Epithelial cell of esophagus (primary cell): ENCODE results near the gene KISS1.

Experiments
- DNase-seq: peaks from one replicate; pipeline ENCODE4 v3.0.0; 2010; ENCODE audit warnings: low read depth
- H3K4me3 ChIP-seq: 2 replicates; pipeline ENCODE4 v1.5.1; 2011; ENCODE audit warnings: mild to moderate bottlenecking, low read length, control low read depth
- TF ChIP-seq, protein P1 (sequence below): IDR thresholded peaks from 2 replicates; pipeline ENCODE4 v1.5.1; 2011; ENCODE audit warnings: low read depth, mild to moderate bottlenecking, low read length, control low read depth, inconsistent platforms; ENCODE audit not compliant: insufficient read depth; ENCODE audit errors: missing control alignments

The KISS1 gene

DNA sequence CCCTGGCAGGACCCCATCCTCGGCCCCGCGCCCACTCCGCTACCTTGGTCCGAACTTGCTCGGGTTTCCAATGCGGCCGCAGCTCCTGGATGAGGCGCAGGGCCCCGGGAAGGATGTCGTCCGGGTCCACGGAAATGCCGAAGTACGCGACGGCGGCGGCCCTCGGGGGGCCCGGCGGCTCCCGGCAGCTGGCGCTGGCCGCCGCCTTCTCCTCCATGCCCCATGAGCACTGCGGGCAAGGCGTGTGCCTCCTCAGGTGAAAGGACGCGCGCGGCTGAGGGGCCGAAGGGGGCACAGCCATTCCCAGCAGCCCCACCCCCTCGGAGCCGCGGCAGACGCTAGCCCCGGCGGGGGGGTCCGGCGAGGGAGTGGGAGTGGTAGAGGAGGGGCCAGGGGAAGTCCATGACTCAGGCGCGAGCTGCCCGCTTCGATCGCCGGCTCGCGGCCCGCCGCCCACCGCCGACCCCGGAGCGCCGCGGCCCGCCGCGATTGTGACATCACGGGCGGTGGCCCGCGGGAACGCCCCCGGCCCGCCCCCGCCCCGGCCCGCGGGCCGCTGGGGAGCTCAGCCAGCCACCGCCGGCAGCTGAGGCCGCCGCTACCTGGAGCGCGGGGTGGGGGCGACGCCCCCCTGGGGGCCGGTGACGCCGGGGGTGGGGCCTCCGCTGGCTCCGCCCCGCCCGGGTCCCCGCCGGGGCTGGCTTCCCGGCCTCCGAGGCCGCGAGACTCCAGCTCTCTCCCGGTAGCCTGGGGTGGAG is 44.6 kb downstream of the KISS1 start, which contains the start of gene ETNK2:
Gene ETNK2 (minus strand): TSS at position 493 of the 758 bp plus-strand sequence. CDS start 192 bp downstream, at position 301.
- H3K4me3 ChIP-seq, result peak within 1 kb of the TSS; percentile 54
- DNase-seq, result peak; percentile 32
- TF ChIP-seq, protein P1, sequence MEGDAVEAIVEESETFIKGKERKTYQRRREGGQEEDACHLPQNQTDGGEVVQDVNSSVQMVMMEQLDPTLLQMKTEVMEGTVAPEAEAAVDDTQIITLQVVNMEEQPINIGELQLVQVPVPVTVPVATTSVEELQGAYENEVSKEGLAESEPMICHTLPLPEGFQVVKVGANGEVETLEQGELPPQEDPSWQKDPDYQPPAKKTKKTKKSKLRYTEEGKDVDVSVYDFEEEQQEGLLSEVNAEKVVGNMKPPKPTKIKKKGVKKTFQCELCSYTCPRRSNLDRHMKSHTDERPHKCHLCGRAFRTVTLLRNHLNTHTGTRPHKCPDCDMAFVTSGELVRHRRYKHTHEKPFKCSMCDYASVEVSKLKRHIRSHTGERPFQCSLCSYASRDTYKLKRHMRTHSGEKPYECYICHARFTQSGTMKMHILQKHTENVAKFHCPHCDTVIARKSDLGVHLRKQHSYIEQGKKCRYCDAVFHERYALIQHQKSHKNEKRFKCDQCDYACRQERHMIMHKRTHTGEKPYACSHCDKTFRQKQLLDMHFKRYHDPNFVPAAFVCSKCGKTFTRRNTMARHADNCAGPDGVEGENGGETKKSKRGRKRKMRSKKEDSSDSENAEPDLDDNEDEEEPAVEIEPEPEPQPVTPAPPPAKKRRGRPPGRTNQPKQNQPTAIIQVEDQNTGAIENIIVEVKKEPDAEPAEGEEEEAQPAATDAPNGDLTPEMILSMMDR, result no peak

DNA sequence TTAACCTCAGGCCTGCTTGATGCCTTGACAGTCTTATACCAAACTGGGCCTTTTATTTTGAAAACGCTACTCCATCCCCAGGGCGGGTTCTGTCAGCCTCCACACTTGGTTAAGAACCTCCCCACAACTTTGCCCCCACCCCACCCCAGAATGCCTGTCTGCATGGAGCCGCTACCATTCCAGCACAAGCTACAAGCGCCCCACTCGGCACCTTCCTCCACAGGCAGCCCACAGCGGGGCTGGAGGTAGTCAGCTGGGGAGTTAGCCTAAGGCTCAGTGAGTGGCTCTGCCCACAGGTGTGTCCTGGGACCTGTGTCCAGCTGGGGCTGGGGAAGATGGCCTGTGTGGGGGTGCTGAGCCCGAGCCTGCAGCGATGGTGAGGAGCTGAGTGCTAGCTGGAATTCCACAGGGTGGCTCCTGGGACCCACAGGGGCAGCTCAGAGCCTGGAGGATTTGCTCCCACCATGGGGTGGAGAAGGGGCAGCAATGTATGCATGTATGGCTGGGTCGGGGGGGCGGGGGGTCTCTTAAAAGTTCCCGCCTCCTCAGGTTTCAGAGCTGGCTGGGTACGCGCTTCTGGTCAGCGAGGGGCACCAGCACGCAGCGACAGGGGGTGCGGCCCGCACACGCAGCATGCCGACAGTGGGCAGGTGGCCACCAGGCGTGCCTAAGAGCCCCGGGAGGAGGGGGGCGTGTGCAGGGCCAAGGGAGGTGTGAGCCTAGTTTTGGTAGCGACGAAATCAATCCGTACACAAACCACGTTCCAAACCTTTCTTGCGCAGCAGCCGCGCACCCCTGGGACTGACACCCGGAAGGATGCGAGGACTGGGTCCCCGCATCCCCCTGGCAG is 45.4 kb downstream of the KISS1 start:
- TF ChIP-seq, protein P1, result no peak
- peak overlapping the region; percentile 54 for H3K4me3 ChIP-seq

DNA sequence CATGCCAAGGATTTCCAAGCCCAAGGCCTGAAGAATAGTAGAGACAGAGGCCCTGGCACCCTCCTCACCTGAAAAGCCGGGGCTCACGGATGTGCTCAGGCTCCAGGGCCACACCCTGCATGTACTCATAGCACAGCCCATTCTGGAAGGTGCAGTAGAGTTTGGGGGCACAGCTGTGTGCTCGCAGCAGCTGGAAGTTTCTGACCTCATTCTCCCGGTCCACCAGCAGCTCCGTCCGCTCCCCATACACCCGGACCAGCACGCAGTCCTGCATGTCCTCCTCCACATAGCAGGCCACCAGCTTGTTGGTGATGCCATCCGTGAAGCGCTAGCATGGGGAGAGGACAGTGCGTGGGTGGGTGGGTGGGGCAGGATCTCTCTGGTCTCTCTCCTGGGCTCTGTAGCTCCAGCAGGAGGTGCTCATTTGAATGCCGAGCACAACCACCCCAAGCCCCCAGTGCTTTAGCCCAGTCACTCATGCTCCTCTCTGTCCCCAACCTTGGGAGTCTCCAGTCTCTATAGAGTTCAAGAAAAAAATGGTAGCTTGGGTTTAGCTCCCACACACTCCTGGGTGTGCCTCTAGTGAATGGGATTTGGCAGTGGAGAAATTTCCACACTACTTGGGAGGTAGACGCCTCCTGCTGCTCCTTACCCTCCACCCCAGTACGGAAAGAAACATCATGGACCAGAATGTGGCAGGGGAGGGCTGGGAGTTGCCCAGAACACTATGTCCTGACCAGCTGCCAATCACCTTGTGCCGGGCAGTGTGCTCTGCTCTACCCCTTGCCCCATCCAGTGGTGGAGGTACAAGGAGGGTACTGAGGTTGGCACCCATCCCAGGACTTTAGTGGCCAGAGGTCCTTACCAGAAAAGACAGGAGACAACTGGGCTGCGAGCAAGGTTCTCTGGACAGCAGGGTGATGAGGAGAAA is 46.4 kb downstream of the KISS1 start:
- DNase-seq, result no peak
- TF ChIP-seq, protein P1, result no peak
- H3K4me3 ChIP-seq, result peak overlapping the region; percentile 54

More for the DNA sequence above, 45.4 kb downstream of the KISS1 start:
- no peak for DNase-seq

DNA sequence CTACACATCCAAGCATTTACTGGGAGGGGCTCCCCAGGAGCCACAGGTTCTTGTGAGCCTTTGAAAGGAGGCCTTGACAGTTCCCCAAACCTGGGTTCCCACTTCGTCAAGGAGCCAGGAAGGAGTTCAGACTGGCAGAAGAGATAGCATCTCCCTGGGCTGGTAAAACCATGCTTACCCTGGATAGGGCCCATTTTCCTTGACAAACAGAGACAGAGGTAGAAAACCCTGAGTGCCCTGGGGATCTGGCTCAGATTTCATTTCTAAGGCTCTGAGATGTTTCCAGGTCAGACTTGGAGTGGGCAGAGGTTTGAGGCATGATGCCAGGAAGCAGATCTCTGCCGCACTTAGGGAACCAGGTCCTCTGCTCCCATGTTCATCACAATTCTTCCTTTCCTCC is 47.2 kb downstream of the KISS1 start:
- TF ChIP-seq, protein P1, result no peak
- DNase-seq, result no peak
- H3K4me3 ChIP-seq, result no peak overlapping the region

DNA sequence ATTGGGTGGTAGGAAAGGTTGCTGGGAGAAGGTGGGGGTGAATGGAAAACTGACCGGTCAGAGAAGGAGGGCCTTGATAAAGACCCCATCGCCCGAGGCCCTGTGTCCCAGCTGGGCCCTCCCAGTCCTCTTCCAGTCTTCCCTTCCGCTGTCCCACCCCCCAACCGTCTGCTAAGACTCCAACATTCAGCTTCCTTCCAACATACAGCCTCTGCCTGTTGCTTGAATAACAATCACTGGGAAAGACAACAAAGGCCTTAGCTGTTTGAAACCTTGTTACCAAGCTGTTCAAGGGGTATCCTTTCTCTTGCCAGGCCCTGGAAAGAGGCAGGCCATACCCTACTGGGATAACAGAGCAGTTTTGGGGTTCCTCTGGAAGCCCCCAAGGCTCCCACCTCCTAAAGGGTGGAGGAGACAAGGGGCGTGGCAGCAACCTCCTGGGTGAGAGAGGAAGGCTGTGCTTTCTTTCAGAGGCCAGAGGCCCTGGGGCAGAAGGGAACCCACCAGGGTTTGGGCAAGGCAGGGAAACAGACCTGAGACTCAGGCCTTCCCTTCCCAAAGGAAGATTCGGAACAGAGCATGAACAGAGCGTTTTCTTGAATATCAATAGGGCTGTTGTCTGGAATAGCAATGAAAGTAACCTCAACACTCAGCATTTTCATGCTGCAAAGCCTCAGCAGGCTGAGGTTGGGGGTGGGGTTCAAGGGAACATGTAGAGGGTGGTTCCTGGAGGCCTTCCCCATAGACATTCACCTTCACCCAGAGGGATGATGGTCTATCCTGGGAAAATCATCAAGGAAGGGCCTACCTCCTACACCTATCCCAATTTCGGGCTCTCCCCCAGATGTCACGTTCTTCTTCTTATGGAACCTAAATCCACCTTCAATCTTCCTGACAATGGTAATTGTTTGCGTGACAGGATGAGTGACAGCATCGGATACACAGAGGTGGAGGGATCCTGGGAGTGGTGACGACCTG is 48.6 kb downstream of the KISS1 start:
- TF ChIP-seq, protein P1, result no peak
- no peak overlapping the region for H3K4me3 ChIP-seq
- DNase-seq, result no peak
